GM19351 (cell line): ENCODE data around the gene SIDT1.
"Not testable (repeated sequence)": the region's sequence is repeated elsewhere in the genome, so short reads cannot be mapped to it uniquely, and the experiment has no call there.

Source experiments
- ATAC-seq: cut with Tn5 transposase; IDR thresholded peaks from one replicate; pipeline ENCODE4 v1.9.1; 2021; ENCODE audit warnings: mild to moderate bottlenecking, moderate library complexity; ENCODE audit not compliant: unreplicated experiment

Gene SIDT1

DNA sequence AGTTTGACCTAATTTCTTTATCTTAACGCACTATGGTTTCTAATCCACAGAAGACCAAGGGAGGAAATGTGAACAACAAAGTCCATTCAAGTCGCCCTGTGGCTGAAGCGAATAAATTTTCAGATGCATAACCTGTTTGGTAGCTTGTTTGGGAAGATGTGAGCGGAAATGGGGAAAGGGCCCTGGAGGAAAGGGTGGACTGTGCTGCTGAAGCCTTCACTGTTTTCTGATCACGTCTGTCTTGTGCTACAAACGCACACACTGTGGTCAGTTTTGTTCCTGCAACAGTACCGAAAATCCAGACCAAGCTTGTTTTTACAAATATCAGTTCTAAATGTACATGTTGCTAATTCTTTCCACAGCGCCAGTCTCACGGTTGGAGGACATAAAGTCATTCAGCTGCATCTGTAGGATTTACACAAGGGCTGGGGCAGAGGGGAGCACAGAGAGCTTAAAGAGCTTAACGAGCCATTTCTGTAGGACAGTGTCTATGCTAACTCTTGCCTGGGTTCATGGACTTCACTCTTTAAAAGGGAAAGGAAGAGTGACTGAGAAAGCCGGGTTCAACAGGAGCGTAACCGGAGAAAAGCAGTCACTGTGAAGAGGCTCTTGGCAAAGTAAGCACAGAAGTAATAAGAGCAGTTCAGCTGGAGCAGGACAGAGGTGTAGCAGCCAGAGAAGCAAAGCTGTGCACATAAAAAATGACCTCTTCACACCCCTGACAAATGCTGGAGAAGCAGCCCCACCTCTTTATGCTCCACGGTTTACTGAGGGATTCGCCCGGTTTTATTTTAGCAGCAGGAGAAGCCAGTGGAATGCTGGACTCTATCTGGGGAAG lies 97.4 kb downstream of the SIDT1 start:
- ATAC-seq, result no peak

DNA sequence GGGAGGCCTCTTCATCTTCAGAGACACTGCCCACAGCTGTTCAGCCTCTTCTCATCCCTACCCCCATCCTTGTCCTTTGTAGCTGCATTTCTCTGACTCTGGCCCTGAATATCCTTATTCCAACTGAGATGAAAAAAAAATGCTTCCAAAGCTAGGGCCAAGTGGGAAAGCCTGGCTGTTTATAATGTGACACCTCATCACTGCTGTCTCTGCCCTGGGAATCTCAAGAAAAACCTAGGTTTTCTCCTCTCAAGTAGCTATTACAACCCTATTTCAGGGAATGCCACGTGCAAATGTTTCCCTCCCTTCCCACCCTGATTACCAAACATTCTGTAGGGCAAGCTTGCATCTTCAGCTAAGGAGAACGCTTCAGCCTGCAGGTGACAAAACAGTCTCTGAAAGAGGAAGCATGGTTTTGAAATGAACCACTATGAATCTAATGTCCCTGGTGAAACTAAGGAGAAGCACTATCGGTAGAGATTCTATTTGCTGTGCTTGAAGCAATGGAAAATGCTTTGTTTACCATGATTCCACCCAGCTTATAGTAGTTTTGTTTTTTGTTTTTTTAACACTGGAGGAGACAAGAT lies 98.7 kb downstream of the SIDT1 start:
- ATAC-seq, result no peak

- ATAC-seq, result no peak
Observed at GRCh38 chr3:113631573-113631972, 99.2 kb downstream of the SIDT1 start.

- ATAC-seq, result no peak
Observed at GRCh38 chr3:113634782-113635474, 102.6 kb downstream of the SIDT1 start.

GRCh38 chr3:113636034-113636433 lies 103.7 kb downstream of the SIDT1 start:
- ATAC-seq, result not testable (repeated sequence)

DNA sequence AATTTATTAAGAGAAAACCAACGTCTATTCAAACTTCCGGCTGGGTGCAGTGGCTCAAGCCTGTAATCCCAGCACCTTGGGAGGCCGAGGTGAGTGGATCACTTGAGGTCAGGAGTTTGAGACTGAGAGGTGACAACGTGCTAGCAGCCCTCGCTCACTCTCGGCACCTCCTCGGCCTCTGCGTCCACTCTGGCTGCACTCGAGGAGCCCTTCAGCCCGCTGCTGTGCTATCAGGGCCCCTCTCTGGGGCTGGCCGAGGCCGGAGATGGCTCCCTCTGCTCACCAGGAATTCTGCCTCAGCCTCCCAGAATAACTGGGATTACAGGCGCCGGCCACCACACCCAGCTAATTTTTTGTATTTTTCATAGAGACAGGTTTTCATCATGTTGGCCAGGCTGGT lies 105.4 kb downstream of the SIDT1 start:
- no peak for ATAC-seq

GRCh38 chr3:113638910-113639309 lies 106.6 kb downstream of the SIDT1 start:
- no peak for ATAC-seq

GRCh38 chr3:113643583-113643982 lies 111.2 kb downstream of the SIDT1 start:
- no peak for ATAC-seq

DNA sequence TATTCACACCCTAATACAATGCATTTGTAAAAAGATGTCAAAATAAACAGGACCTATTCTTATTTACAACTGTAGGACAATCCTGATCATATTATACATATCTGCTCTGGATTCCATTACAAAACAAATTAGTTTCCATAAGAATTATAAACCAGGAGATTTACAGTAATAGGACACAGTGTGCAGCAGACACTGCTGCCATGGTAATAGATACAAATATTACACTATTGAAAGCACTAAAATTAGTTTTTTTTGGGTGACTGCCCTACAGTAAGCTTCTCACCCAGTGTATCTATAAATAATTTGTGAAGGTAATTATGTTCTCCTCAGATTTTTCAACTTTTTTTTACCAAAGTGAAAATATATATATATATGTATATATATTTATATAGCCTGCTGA lies 116.2 kb downstream of the SIDT1 start:
- ATAC-seq, result no peak

- no peak for ATAC-seq
Observed at GRCh38 chr3:113649174-113649845, 117.0 kb downstream of the SIDT1 start.

GRCh38 chr3:113654310-113654709 lies 122.0 kb downstream of the SIDT1 start:
- ATAC-seq, result no peak

GRCh38 chr3:113654851-113655250 lies 122.5 kb downstream of the SIDT1 start:
- no peak for ATAC-seq

GRCh38 chr3:113658107-113658506 lies 125.8 kb downstream of the SIDT1 start:
- ATAC-seq, result no peak

DNA sequence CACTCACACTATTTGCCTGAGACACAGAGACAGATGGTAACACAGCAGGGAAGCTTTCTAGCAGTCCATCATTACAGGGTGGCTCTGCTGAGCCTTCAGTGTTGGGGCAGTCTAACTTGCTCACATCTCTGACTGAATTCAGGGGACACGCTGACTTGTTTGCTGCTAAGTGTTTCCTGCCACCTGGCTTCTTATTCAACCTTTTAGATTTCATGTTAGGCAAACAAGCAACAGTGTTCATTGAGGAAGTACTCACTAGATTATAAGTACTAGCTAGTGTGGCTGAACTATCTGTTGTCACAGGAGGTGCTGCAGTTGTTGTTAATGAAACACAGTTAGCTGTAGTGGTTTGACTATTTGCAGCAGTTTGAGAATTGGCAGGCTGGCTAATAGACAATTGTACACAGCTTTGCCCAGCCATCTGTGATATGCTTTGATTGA lies 126.8 kb downstream of the SIDT1 start:
- no peak for ATAC-seq

- ATAC-seq, result no peak
Observed at GRCh38 chr3:113659996-113660395, 127.6 kb downstream of the SIDT1 start.

GRCh38 chr3:113660458-113660857 lies 128.1 kb downstream of the SIDT1 start:
- no peak for ATAC-seq

DNA sequence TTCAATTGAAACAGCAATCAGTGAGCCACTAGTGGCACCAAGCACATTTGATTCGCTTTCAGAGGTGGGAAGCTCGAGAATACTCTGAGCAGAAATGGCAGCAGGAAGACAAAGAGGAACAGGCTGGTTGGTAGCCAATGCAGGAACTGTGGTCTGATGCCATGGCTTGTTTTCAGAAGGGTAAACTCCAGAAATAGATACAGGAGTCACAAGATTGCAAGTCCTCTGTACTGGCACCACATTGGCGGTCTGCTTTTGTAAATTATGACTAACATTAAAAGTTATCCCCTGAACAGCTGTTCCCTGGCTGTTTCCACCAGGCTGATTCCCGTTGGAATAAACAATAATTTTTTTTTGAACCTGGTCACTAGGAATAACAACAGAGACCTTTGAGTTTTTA lies 128.5 kb downstream of the SIDT1 start:
- ATAC-seq, result no peak

DNA sequence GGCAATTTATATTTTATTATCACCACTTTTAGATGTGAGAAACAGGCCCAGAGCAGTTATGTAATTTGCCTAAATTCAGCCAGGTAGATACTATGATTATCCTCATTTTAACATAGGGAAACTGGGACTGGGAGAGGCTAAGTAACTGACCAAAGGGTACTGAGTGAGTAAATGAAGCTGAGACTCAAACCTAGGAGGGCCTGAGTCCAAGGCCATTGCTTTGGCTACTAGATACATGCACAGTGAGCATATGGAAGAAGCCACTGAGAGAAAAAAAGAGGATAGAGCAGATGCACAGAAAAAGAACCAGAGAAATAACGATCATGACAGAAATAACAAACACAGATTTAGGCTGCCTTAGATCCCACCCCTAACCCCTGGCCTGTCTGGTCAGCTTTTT lies 130.5 kb downstream of the SIDT1 start:
- no peak for ATAC-seq

- ATAC-seq, result no peak
Observed at GRCh38 chr3:113663324-113663750, 131.0 kb downstream of the SIDT1 start.

GRCh38 chr3:113663761-113664160 lies 131.4 kb downstream of the SIDT1 start:
- no peak for ATAC-seq

DNA sequence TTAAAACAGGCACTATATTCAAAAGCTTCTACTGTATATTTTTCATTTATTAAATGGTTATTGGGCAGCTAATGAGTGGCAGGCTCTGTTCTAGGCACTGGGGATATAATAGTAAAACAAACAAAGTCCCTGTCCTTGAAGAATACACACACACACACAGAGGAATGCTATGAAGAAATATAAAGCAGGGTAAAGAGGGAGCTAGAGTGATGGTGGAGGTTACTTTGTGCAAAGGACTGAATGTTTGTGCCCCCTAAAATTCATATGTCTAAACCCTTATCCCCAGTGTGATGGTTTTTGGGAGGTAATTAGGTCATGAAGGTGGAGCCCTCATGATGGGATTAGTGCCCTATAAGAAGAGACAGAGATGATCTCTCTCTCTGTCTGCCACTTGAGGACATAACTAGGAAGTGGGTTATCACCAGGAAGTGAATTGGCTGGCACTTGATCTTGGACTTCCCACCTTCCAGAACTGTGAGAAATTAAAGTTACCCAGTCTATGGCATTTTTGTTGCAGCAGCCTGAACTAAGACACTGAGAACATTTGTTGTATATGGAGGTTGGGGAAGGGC lies 132.3 kb downstream of the SIDT1 start:
- ATAC-seq, result no peak
